Hematopoietic multipotent progenitor cell treated with erythropoietin and hydrocortisone succinate and interleukin-3 and kit ligand, for 4 days (in vitro differentiated cells): ENCODE data around the gene CTRL.
A peak's percentile ranks its signal among the peaks of the same experiment; 100 is the strongest.

Experiments
- DNase-seq: peaks from one replicate; pipeline ENCODE4 v3.0.0-alpha.2; 2015

The CTRL gene

GRCh38 chr16:67885976-67886375 is 45.7 kb downstream of the CTRL start:
- no peak for DNase-seq

- DNase-seq: no peak
These were observed 46.1 kb downstream of the CTRL start for GRCh38 chr16:67885545-67885944.

DNA sequence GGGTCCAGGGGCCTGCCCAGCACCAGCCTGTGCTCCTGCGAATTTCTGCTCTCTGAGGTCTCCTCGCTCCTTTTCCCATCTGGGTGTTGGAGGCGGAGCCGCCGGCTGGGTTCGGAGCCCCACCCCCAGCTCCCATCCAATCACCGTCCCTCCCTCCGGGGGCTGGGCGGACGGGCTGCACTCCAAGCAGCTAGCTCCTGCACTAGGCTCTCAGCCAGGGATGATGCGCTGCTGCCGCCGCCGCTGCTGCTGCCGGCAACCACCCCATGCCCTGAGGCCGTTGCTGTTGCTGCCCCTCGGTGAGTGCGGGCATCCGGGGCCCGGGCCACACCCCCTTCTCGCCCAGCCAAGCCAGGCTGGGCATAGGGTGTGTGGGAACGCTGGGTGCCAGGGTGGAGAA is 47.0 kb downstream of the CTRL start, which contains the start of gene NRN1L:
Gene NRN1L (plus strand): TSS at position 202 of the 400 bp plus-strand sequence. CDS start 19 bp downstream, at position 221.
- peak; percentile 22 for DNase-seq

GRCh38 chr16:67883872-67884261 is 47.8 kb downstream of the CTRL start:
- peak; percentile 70 for DNase-seq

GRCh38 chr16:67883146-67883871 is 48.4 kb downstream of the CTRL start:
- DNase-seq: no peak

- no peak for DNase-seq
These were observed 49.1 kb downstream of the CTRL start for GRCh38 chr16:67882374-67883145.

GRCh38 chr16:67881621-67882161 is 50.0 kb downstream of the CTRL start:
- DNase-seq: no peak

GRCh38 chr16:67880584-67880983 is 51.1 kb downstream of the CTRL start:
- DNase-seq: no peak

- no peak for DNase-seq
These were observed 51.7 kb downstream of the CTRL start for GRCh38 chr16:67879936-67880335.
